Gastrocnemius medialis (tissue), 4 donors: ENCODE measurements around the gene SEC23B. TPM values are rescaled to one million over a fixed set of nuclear protein-coding genes. Genes with fewer than 3 reads are reported as not detected.
A peak's percentile ranks its signal among the peaks of the same experiment; 100 is the strongest.

Experiments
- ATAC-seq, 2 donors: fragments of 150-250 bp; one replicate each; pipeline ENCODE4 v1.9.1; 2016
- DNase-seq, 2 donors: peaks; one replicate each; pipeline ENCODE4 v3.0.0-alpha.2; 2019
- H3K27ac ChIP-seq, 4 donors: fragments of 200-600 bp; sonication (generic); 1 replicate in 1 of 4; 2 replicates in 3 of 4; pipeline ENCODE4 v1.5.1; 2016 to 2018; ENCODE audit warnings: mild to moderate bottlenecking in 2 of 4, moderate library complexity in 1 of 4
- H3K27me3 ChIP-seq, 3 donors: fragments of 200-600 bp; sonication (generic) in 2 of 3; 1 replicate in 1 of 3; 2 replicates in 2 of 3; pipeline versions ENCODE4 v1.5.1 to v1.6.0; 2016 to 2019; ENCODE audit warnings: mild to moderate bottlenecking in 1 of 3, moderate library complexity in 1 of 3
- H3K36me3 ChIP-seq, 2 donors: fragments of 200-600 bp; sonication (generic) in 1 of 2; one replicate each; pipeline ENCODE4 v1.5.1; 2017 to 2018
- H3K4me1 ChIP-seq, 2 donors: fragments of 200-600 bp; sonication (generic) in 1 of 2; one replicate each; pipeline ENCODE4 v1.5.1; 2016 to 2017; ENCODE audit warnings: mild to moderate bottlenecking in 2 of 2
- H3K4me3 ChIP-seq, 4 donors: fragments of 200-600 bp; sonication (generic) in 3 of 4; 1 replicate in 1 of 4; 2 replicates in 3 of 4; pipeline ENCODE4 v1.5.1; 2016 to 2019; ENCODE audit warnings: mild to moderate bottlenecking in 2 of 4
- H3K9me3 ChIP-seq, 3 donors: fragments of 200-600 bp; sonication (generic) in 2 of 3; 1 replicate in 1 of 3; 2 replicates in 2 of 3; pipeline ENCODE4 v1.5.1; 2016 to 2019
- POLR2A ChIP-seq, 2 donors: fragments of 450-650 bp; IDR thresholded peaks; one replicate each; pipeline ENCODE4 v1.6.1; 2017; ENCODE audit warnings: antibody characterized with exemption in 2 of 2, mild to moderate bottlenecking in 2 of 2, moderate library complexity in 2 of 2
- in situ Hi-C, 4 donors: fragments of 200-750 bp; cut with MboI; loops; one replicate each; pipeline versions ENCODE4 v1.15.0 to v1.8.0; 2017; ENCODE audit warnings: low sequenced_read_pairs in 4 of 4
- intact Hi-C: fragments of 100-400 bp; cut with DNase I; formaldehyde crosslinking; loops from one replicate; pipeline ENCODE4 v1.15.1; 2023; ENCODE audit warnings: low total_unique reads
- total RNA-seq, 4 donors: library from RNA; depleted of rRNA; stranded (reverse); fragments of >200 nt; gene quantifications; one replicate each; pipeline versions ENCODE4 v1.1.0 to v1.2.3, GENCODE V29; 2016
- TF ChIP-seq, protein P1 (sequence below), 5 experiments: fragments of 450-650 bp in 3 of 5; fragments of 200-600 bp in 2 of 5; sonication (generic) in 2 of 5; IDR thresholded peaks in 4 of 5; conservative IDR thresholded peaks in 1 of 5; 1 replicate in 4 of 5; 2 replicates in 1 of 5; pipeline ENCODE4 v1.5.1; 2016 to 2019; ENCODE audit warnings: antibody characterized with exemption in 5 of 5, mild to moderate bottlenecking in 3 of 5, moderate library complexity in 3 of 5

The SEC23B gene
- total RNA-seq, 4 donors from 2014 or later = 7.2 to 10.7 (median 8.1) TPM

DNA sequence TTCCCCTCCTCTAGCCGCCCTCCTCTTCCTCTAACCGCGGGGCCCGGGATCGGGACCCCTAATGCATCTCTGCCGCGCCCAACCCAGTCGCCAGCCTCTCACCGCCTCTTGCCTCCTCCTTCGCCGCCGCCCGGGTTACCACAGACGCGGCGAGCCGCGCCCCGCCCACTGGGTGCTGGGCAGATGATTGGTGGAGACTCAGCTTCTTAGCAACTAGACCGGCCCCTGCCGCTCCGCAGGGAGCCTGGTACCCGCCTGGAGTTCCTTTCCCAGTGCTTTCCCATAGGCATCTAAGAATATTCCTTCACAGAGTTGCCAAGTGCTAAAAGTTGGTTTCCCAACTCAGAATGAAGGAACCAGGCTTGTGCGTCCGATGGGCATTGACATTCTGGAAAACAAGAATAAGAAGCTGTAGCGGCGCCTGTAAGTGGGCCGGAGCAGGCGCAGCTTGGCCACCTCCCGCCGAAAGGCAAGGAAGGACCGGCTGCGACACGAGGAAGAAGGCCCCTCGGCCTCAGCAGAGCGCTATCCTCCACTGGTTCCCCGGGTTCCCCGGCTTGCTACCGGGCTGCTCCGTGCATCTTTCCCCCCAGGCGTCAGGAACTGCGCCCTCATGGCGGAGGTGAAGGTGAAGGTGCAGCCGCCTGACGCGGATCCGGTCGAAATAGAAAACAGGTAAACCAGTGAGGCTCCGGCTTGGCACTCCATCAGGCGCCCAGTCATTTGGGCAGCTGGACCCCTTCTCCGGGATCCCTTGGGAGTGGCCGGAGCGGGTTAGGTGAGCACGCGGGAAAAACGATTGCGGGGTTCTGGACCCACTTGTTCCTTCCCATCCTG is 40.6 kb upstream of the SEC23B start, which contains the start of the genes DZANK1 and POLR3F:
Gene DZANK1 (minus strand): TSS at position 137 of the 837 bp plus-strand sequence. CDS start 1,672 bp downstream, outside the sequence.
Gene POLR3F (plus strand): TSS at position 497 of the 837 bp plus-strand sequence. CDS start 117 bp downstream, at position 614.
- no peaks in the 10 kb centered on the region for H3K27me3 ChIP-seq
- ATAC-seq = peak; percentile 99 to 100
- DNase-seq = peak; percentile 83 to 94
- in situ Hi-C loops (loop anchor here in 1 of 4 donors (25.0 kb wide), 2 partner anchors 180 to 330 kb away; partner anchors contain the start of genes KAT14, PET117 and ZNF133), intact Hi-C loops (loop anchor here (1.0 to 10.0 kb wide), 4 partner anchors 40 to 502 kb away; partner anchors contain the start of genes MGME1, SEC23B, SMIM26 and SNX5)
- H3K36me3 ChIP-seq = peaks cover 0 to 4% of the 10 kb centered on the region in 2 donors
- H3K4me1 ChIP-seq = peaks cover 19 to 21% of the 10 kb centered on the region in 2 donors
- TF ChIP-seq, protein P1, sequence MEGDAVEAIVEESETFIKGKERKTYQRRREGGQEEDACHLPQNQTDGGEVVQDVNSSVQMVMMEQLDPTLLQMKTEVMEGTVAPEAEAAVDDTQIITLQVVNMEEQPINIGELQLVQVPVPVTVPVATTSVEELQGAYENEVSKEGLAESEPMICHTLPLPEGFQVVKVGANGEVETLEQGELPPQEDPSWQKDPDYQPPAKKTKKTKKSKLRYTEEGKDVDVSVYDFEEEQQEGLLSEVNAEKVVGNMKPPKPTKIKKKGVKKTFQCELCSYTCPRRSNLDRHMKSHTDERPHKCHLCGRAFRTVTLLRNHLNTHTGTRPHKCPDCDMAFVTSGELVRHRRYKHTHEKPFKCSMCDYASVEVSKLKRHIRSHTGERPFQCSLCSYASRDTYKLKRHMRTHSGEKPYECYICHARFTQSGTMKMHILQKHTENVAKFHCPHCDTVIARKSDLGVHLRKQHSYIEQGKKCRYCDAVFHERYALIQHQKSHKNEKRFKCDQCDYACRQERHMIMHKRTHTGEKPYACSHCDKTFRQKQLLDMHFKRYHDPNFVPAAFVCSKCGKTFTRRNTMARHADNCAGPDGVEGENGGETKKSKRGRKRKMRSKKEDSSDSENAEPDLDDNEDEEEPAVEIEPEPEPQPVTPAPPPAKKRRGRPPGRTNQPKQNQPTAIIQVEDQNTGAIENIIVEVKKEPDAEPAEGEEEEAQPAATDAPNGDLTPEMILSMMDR (IDR thresholded peaks at IDR 0.05 in 4 of 5, conservative IDR thresholded peaks at IDR 0.05 in 1 of 5) = no peak
- TF ChIP-seq POLR2A (IDR thresholded peaks at IDR 0.05) = peak in 1 of 2 donors; percentile 37
- peak within 1 kb of the TSS; percentile 75 to 98 (median 91) for H3K4me3 ChIP-seq
- H3K27ac ChIP-seq = peak within 1 kb of the TSS; percentile 77 to 93 (median 85)
- no peaks in the 10 kb centered on the region for H3K9me3 ChIP-seq

DNA sequence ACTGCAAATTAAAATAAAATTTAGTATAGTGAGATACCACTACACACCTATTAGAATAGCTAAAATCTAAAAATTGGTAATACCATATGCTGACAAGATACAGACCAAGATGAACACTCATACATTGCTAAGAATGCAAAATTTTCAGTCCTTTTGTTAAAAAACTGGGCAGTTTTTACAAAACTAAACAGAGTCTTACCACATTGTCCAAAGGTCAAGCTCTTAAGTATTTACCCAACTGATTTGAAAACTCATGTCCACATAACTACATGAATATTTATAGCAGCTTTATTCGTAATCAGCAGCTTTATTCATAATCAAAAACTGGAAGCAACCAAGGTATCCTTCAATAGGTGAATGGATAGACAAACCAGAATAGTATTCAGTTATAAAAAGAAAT is 30.5 kb upstream of the SEC23B start:
- Histone ChIP-seq H3K27me3 (no peaks in the 10 kb centered on the region), H3K4me3 (no peak overlapping the region), H3K36me3 (peaks cover 0 to 82% of the 10 kb centered on the region in 2 donors), H3K4me1 (no peaks in the 10 kb centered on the region), H3K27ac (no peak overlapping the region), H3K9me3 (no peaks in the 10 kb centered on the region)
- no peak for TF ChIP-seq POLR2A (IDR thresholded peaks at IDR 0.05)
- TF ChIP-seq, protein P1 (IDR thresholded peaks at IDR 0.05 in 4 of 5, conservative IDR thresholded peaks at IDR 0.05 in 1 of 5) = no peak
- no peak for DNase-seq
- ATAC-seq = no peak
- intact Hi-C loops (no loop called here), in situ Hi-C loops (no loop called here)

DNA sequence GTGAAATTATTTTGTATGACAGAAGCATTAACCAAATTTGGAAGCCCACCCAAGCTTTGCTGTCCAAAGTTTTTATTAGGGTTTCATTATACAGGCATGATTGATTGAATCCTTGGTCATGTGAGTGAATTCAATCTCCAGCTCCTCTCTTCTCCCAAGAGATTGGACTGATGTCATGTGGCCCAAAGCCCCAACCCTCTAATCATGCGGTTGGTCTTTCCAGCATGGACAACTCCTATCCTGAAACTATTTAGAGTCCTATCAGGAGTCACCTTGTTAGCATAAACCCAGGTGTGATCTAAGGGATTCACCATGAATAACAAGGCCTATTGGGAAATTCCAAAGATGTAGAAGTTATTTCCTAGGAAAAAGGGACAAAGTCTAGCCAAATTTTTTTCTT is 29.9 kb upstream of the SEC23B start:
- ATAC-seq (no peak), DNase-seq (no peak)
- H3K27ac ChIP-seq = no peak overlapping the region
- intact Hi-C loops = no loop called here
- no peaks in the 10 kb centered on the region for H3K27me3 ChIP-seq
- H3K9me3 ChIP-seq = no peaks in the 10 kb centered on the region
- in situ Hi-C loops = no loop called here
- no peak for TF ChIP-seq POLR2A (IDR thresholded peaks at IDR 0.05)
- TF ChIP-seq, protein P1 (IDR thresholded peaks at IDR 0.05 in 4 of 5, conservative IDR thresholded peaks at IDR 0.05 in 1 of 5) = no peak
- no peak overlapping the region for H3K4me3 ChIP-seq
- H3K36me3 ChIP-seq = peaks cover 0 to 84% of the 10 kb centered on the region in 2 donors
- H3K4me1 ChIP-seq = no peaks in the 10 kb centered on the region

DNA sequence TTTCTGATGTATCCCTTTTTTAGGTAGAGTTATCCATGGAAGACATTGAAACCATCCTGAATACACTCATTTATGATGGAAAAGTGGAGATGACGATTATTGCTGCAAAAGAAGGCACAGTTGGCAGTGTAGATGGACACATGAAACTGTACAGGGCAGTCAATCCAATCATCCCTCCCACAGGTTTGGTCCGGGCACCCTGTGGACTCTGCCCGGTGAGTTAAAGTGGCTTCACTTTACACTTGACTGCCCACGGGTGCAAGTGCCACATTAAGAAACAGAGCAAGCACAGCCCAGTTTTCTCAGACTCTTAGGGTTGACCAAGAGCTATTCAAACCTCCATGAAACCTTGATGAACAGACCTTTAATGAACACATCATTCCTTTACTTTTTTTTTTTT is 26.1 kb upstream of the SEC23B start:
- intact Hi-C loops (no loop called here), in situ Hi-C loops (no loop called here)
- ATAC-seq (no peak), DNase-seq (no peak)
- TF ChIP-seq POLR2A (IDR thresholded peaks at IDR 0.05) = no peak
- TF ChIP-seq, protein P1 (IDR thresholded peaks at IDR 0.05 in 4 of 5, conservative IDR thresholded peaks at IDR 0.05 in 1 of 5) = no peak
- Histone ChIP-seq H3K9me3 (no peaks in the 10 kb centered on the region), H3K4me3 (no peak overlapping the region), H3K27me3 (no peaks in the 10 kb centered on the region), H3K36me3 (peaks cover 0 to 77% of the 10 kb centered on the region in 2 donors), H3K27ac (no peak overlapping the region), H3K4me1 (no peaks in the 10 kb centered on the region)
